ENCODE measurements around the gene ZMAT5.

ZMAT5 gene

DNA sequence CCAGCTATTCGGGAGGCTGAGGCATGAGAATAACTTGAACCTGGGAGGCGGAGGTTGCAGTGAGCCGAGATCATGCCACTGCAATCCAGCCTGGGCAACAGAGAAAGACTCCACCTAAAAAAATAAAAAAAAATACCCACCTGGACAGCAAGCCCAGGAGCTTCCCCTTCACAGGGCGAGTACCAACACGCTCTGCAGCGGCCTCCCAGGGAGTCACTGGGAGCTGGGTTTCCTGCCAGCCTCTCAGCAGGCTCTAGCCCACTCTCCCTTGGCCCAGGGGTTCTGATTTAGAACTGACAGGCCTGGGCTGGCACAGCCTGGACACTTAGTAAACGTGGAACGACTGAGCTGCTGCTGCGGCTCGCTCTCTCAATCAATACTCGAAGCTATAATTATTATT lies 49.0 kb downstream of the ZMAT5 start:
- no peaks in the 10 kb centered on the region for H3K27me3 ChIP-seq (ENCODE audit: low read length)
- H4K20me1 ChIP-seq (ENCODE audit: low read depth, low read length) = no peaks in the 10 kb centered on the region
- H3K4me2 ChIP-seq (ENCODE audit: low read depth, low read length, poor library complexity, severe bottlenecking) = no peak overlapping the region

DNA sequence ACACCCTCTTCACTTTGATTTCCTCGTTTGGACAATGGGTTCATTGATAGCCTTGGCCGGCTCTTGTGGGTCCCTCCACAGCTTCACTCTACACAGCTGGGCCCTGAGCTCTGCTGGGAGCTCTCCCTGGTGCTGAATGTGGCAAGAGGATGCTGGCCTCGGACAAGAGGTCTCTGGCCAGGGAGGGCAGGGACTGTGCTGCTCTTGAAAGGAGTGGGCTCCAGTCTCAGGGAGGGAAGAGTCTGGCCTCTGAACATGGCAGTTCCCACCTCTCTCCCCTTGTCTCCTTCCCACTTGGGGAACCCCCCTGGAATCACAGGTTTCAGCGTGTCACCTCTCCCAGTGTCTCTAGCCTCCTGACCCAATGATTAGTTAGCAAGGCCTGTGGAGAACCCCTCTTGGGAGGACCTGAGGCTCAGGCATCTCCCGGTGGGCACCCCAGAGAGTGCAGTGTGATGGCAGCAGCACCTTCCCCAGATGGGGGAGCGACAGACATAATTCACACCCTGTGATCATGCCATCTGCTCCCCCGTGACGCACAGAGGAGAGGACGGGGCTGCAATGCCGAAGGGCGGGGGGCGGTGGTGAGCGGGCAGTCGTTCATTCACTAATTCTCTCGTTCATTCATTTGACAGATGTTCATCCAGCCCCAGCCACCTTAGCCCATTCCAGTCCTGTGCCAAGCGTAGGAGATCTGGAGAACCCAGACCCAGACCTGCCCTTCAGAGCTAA lies 49.8 kb downstream of the ZMAT5 start:
- TF ChIP-seq, protein P1, sequence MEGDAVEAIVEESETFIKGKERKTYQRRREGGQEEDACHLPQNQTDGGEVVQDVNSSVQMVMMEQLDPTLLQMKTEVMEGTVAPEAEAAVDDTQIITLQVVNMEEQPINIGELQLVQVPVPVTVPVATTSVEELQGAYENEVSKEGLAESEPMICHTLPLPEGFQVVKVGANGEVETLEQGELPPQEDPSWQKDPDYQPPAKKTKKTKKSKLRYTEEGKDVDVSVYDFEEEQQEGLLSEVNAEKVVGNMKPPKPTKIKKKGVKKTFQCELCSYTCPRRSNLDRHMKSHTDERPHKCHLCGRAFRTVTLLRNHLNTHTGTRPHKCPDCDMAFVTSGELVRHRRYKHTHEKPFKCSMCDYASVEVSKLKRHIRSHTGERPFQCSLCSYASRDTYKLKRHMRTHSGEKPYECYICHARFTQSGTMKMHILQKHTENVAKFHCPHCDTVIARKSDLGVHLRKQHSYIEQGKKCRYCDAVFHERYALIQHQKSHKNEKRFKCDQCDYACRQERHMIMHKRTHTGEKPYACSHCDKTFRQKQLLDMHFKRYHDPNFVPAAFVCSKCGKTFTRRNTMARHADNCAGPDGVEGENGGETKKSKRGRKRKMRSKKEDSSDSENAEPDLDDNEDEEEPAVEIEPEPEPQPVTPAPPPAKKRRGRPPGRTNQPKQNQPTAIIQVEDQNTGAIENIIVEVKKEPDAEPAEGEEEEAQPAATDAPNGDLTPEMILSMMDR (IDR thresholded peaks at IDR 0.05; ENCODE audit: insufficient read depth, low read length, poor library complexity, severe bottlenecking) = no peak
- no peak for TF ChIP-seq EZH2phosphoT487 (conservative IDR thresholded peaks at IDR 0.05; ENCODE audit: low read length)
- Histone ChIP-seq H3K4me2 (ENCODE audit: low read depth, low read length, poor library complexity, severe bottlenecking) (no peak overlapping the region), H3K9ac (ENCODE audit: low read length) (no peak overlapping the region), H2AFZ (ENCODE audit: low read depth, low read length, severe bottlenecking) (no peak overlapping the region), H3K9me3 (ENCODE audit: insufficient read depth, low read length) (no peaks in the 10 kb centered on the region), H3K27me3 (ENCODE audit: low read length) (no peaks in the 10 kb centered on the region), H3K27ac (ENCODE audit: low read depth, low read length) (no peak overlapping the region), H3K36me3 (ENCODE audit: low read length) (no peaks in the 10 kb centered on the region), H4K20me1 (ENCODE audit: low read depth, low read length) (no peaks in the 10 kb centered on the region), H3K79me2 (ENCODE audit: insufficient read depth, low read length) (no peaks in the 10 kb centered on the region), H3K4me3 (ENCODE audit: insufficient read depth, low read length, poor library complexity, severe bottlenecking) (no peak overlapping the region), H3F3A (ENCODE audit: insufficient read depth) (no peaks in the 10 kb centered on the region), H3K9me2 (replicated peaks; ENCODE audit: insufficient read depth, low read length) (no peaks in the 10 kb centered on the region)

More for the DNA sequence above, 49.0 kb downstream of the ZMAT5 start:
- Histone ChIP-seq H3K4me3 (ENCODE audit: insufficient read depth, low read length, poor library complexity, severe bottlenecking) (no peak overlapping the region), H3K9me2 (replicated peaks; ENCODE audit: insufficient read depth, low read length) (no peaks in the 10 kb centered on the region), H3K9me3 (ENCODE audit: insufficient read depth, low read length) (no peaks in the 10 kb centered on the region), H3F3A (ENCODE audit: insufficient read depth) (no peaks in the 10 kb centered on the region), H3K79me2 (ENCODE audit: insufficient read depth, low read length) (no peaks in the 10 kb centered on the region), H3K27ac (ENCODE audit: low read depth, low read length) (no peak overlapping the region), H3K36me3 (ENCODE audit: low read length) (no peaks in the 10 kb centered on the region), H3K9ac (ENCODE audit: low read length) (no peak overlapping the region), H2AFZ (ENCODE audit: low read depth, low read length, severe bottlenecking) (no peak overlapping the region)
- no peak for TF ChIP-seq EZH2phosphoT487 (conservative IDR thresholded peaks at IDR 0.05; ENCODE audit: low read length)
- TF ChIP-seq, protein P1 (IDR thresholded peaks at IDR 0.05; ENCODE audit: insufficient read depth, low read length, poor library complexity, severe bottlenecking) = no peak

DNA sequence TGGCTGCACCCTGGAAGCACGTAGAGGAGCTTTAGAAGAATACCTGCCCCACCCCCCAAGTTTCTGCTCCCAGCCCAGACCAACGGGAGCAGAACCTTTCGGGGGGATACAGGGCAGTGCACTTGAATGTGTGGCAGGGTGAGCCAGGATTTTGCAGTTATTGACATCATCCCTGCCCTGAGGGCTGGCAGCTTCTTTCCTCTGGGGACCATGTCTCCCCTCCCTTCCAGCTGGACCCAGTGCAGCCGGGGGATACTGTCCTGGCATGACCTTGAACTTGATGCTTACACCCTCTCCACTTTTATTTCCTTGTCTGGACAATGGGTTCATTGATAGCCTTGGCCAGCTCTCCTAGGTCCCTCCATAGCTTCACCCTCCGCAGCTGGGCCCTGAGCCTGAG lies 51.1 kb downstream of the ZMAT5 start:
- H2AFZ ChIP-seq (ENCODE audit: low read depth, low read length, severe bottlenecking) = no peak overlapping the region
- H3K9me3 ChIP-seq (ENCODE audit: insufficient read depth, low read length) = no peaks in the 10 kb centered on the region
- H3K9me2 ChIP-seq (replicated peaks; ENCODE audit: insufficient read depth, low read length) = no peaks in the 10 kb centered on the region
- no peaks in the 10 kb centered on the region for H4K20me1 ChIP-seq (ENCODE audit: low read depth, low read length)
- no peak overlapping the region for H3K4me2 ChIP-seq (ENCODE audit: low read depth, low read length, poor library complexity, severe bottlenecking)
- H3K4me3 ChIP-seq (ENCODE audit: insufficient read depth, low read length, poor library complexity, severe bottlenecking) = no peak overlapping the region
- H3K9ac ChIP-seq (ENCODE audit: low read length) = no peak overlapping the region
- no peaks in the 10 kb centered on the region for H3F3A ChIP-seq (ENCODE audit: insufficient read depth)
- TF ChIP-seq, protein P1 (IDR thresholded peaks at IDR 0.05; ENCODE audit: insufficient read depth, low read length, poor library complexity, severe bottlenecking) = no peak
- no peak for TF ChIP-seq EZH2phosphoT487 (conservative IDR thresholded peaks at IDR 0.05; ENCODE audit: low read length)
- H3K79me2 ChIP-seq (ENCODE audit: insufficient read depth, low read length) = no peaks in the 10 kb centered on the region
- no peaks in the 10 kb centered on the region for H3K27me3 ChIP-seq (ENCODE audit: low read length)
- H3K27ac ChIP-seq (ENCODE audit: low read depth, low read length) = no peak overlapping the region
- no peaks in the 10 kb centered on the region for H3K36me3 ChIP-seq (ENCODE audit: low read length)

Measured in SU-DHL-6 (cell line).